Testis (tissue), 3 donors: ENCODE results near the gene SNX30. TPM values are rescaled to one million over a fixed set of nuclear protein-coding genes. Genes with fewer than 3 reads are reported as not detected.

Experiments used
- DNase-seq: peaks from one replicate; pipeline ENCODE4 v3.0.0-alpha.2; 2019
- H3K27ac ChIP-seq, 2 donors: fragments of 200-600 bp; sonication (generic); one replicate each; pipeline ENCODE4 v1.5.1; 2019
- H3K27me3 ChIP-seq: fragments of 200-600 bp; sonication (generic); one replicate; pipeline ENCODE4 v1.5.1; 2019
- H3K36me3 ChIP-seq: fragments of 200-600 bp; sonication (generic); one replicate; pipeline ENCODE4 v1.5.1; 2017; ENCODE audit warnings: low read depth; ENCODE audit errors: missing control alignments
- H3K4me1 ChIP-seq: fragments of 200-600 bp; sonication (generic); one replicate; pipeline ENCODE4 v1.5.1; 2019
- H3K4me3 ChIP-seq, 2 donors: fragments of 200-600 bp; sonication (generic); one replicate each; pipeline ENCODE4 v1.5.1; 2017 to 2019
- H3K9me3 ChIP-seq: fragments of 200-600 bp; sonication (generic); one replicate; pipeline ENCODE4 v1.5.1; 2017
- POLR2A ChIP-seq: fragments of 450-650 bp; IDR thresholded peaks from one replicate; pipeline ENCODE4 v1.6.1; 2017; ENCODE audit warnings: antibody characterized with exemption, mild to moderate bottlenecking, moderate library complexity
- WGBS, 2 donors: methylation state at CpG; one replicate each; pipeline ENCODE4 v1.1.5; 2018; 5-methylcytosine and 5-hydroxymethylcytosine counted together
- intact Hi-C: fragments of 100-400 bp; cut with DNase I; formaldehyde crosslinking; loops from one replicate; pipeline ENCODE4 v1.15.1; 2023; ENCODE audit warnings: low total_unique reads
- polyA plus RNA-seq: library from polyadenylated mRNA; stranded (reverse); fragments of 350-450 nt; fragmentation: Illumina TruSeq; extraction: RNeasy Lipid Tissue Mini Kit (QIAGEN cat#74804); gene quantifications from one replicate; pipeline ENCODE4 v1.2.3, GENCODE V29; 2014; ENCODE audit warnings: low read depth, low replicate concordance; ENCODE audit not compliant: insufficient read depth
- total RNA-seq, 2 donors: library from RNA; depleted of rRNA; stranded (reverse); fragments of >200 nt; gene quantifications; one replicate each; pipeline ENCODE4 v1.2.3, GENCODE V29; 2016
- TF ChIP-seq, protein P1 (sequence below), 3 experiments: fragments of 450-650 bp in 2 of 3; fragments of 200-600 bp in 1 of 3; sonication (generic) in 1 of 3; IDR thresholded peaks; one replicate each; pipeline ENCODE4 v1.5.1; 2016 to 2019; ENCODE audit warnings: antibody characterized with exemption in 3 of 3, mild to moderate bottlenecking in 2 of 3, moderate library complexity in 1 of 3

The SNX30 gene
- total and polyA plus RNA-seq, 3 donors from 2014 or later: 26.3 to 34.2 (median 34.1) TPM

DNA sequence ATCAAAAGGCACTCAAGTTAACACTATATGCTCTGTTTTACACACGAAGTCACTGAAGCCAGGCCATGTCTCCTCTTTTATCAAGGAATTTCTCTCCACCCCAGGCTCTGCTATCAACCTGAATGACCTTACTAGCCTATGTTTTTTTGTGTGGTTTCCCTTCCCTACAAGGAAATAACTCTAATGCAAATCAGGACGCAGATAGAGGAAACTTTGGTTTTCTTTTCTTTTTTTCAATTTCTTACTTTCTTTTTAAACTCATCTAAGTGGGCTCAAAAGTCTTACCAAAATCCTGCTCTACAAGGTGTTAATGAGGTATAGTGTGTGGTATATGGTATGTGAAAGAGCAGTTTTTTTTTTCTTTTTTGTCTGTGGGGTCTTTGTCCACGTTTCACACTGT is 145.6 kb downstream of the SNX30 start:
- H3K4me1 ChIP-seq: peaks cover 1% of the 10 kb centered on the region
- H3K36me3 ChIP-seq: no peaks in the 10 kb centered on the region
- intact Hi-C loops: no loop called here
- 65 to 70% methylated on average over 3 of the region's 3 CpGs for WGBS, 2 donors
- no peaks in the 10 kb centered on the region for H3K9me3 ChIP-seq
- TF ChIP-seq, protein P1, sequence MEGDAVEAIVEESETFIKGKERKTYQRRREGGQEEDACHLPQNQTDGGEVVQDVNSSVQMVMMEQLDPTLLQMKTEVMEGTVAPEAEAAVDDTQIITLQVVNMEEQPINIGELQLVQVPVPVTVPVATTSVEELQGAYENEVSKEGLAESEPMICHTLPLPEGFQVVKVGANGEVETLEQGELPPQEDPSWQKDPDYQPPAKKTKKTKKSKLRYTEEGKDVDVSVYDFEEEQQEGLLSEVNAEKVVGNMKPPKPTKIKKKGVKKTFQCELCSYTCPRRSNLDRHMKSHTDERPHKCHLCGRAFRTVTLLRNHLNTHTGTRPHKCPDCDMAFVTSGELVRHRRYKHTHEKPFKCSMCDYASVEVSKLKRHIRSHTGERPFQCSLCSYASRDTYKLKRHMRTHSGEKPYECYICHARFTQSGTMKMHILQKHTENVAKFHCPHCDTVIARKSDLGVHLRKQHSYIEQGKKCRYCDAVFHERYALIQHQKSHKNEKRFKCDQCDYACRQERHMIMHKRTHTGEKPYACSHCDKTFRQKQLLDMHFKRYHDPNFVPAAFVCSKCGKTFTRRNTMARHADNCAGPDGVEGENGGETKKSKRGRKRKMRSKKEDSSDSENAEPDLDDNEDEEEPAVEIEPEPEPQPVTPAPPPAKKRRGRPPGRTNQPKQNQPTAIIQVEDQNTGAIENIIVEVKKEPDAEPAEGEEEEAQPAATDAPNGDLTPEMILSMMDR (IDR thresholded peaks at IDR 0.05): no peak
- no peak for TF ChIP-seq POLR2A
- no peaks in the 10 kb centered on the region for H3K27me3 ChIP-seq
- no peak overlapping the region for H3K4me3 ChIP-seq
- H3K27ac ChIP-seq: no peak overlapping the region
- DNase-seq: no peak

DNA sequence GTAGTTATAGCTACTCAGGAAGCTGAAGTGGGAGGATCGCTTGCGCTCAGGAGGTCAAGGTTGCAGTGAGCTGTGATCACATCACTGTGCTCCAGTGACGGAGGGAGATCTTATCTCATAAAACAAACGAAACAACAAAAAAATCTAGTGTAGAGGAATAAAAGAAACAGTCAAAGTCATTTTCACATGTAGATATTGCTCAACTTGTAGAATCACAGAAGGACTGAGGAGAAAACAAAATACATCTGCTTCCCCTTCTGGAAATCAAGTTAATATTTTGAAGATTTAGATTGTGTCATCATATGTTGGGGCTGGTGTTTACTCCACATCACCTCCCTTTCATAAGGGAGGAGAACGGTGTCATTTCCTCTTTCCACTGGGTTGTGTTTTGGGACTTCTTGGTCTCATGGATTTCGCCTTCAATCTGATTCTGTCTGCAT is 148.3 kb downstream of the SNX30 start:
- Histone ChIP-seq H3K9me3 (no peaks in the 10 kb centered on the region), H3K27me3 (no peaks in the 10 kb centered on the region), H3K4me1 (no peaks in the 10 kb centered on the region), H3K4me3 (no peak overlapping the region), H3K27ac (no peak overlapping the region), H3K36me3 (no peaks in the 10 kb centered on the region)
- intact Hi-C loops: no loop called here
- 45 to 53% methylated on average over 6 of the region's 6 CpGs for WGBS, 2 donors
- DNase-seq: no peak
- TF ChIP-seq, protein P1 (IDR thresholded peaks at IDR 0.05): no peak
- no peak for TF ChIP-seq POLR2A

DNA sequence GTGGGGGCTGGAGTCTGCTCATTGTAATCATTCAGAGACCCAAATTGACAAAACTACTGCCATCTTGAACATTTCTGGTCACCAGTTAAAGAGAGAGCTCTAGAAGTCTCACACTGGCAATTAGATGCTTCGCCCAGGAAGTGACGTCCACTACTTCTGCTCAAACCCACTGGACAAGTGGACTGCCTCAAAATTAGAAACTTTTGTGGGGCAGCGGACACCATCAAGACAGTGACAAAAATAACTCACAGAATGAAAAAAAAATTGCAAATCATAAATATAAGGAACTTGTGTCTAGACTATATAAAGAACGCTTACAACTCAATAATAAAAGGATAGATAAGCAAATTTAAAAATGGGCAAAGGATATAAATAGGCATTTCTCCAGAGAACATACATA is 149.9 kb downstream of the SNX30 start:
- H3K4me1 ChIP-seq: peaks cover 5% of the 10 kb centered on the region
- WGBS, 2 donors: 87 to 96% methylated on average over 4 of the region's 4 CpGs
- no peaks in the 10 kb centered on the region for H3K9me3 ChIP-seq
- no peak overlapping the region for H3K4me3 ChIP-seq
- H3K36me3 ChIP-seq: no peaks in the 10 kb centered on the region
- no peak for DNase-seq
- no peaks in the 10 kb centered on the region for H3K27me3 ChIP-seq
- intact Hi-C loops: no loop called here
- TF ChIP-seq POLR2A: no peak
- TF ChIP-seq, protein P1 (IDR thresholded peaks at IDR 0.05): no peak
- H3K27ac ChIP-seq: no peak overlapping the region

- Histone ChIP-seq H3K9me3 (no peaks in the 10 kb centered on the region), H3K36me3 (no peaks in the 10 kb centered on the region), H3K27me3 (no peaks in the 10 kb centered on the region), H3K4me1 (peaks cover 5% of the 10 kb centered on the region), H3K27ac (no peak overlapping the region), H3K4me3 (no peak overlapping the region)
- DNase-seq: no peak
- no peak for TF ChIP-seq POLR2A
- TF ChIP-seq, protein P1 (IDR thresholded peaks at IDR 0.05): no peak
- intact Hi-C loops: no loop called here
- 40 to 61% methylated on average over 1 of the region's 1 CpG for WGBS, 2 donors
These were observed 150.3 kb downstream of the SNX30 start for GRCh38 chr9:112900901-112901300.

DNA sequence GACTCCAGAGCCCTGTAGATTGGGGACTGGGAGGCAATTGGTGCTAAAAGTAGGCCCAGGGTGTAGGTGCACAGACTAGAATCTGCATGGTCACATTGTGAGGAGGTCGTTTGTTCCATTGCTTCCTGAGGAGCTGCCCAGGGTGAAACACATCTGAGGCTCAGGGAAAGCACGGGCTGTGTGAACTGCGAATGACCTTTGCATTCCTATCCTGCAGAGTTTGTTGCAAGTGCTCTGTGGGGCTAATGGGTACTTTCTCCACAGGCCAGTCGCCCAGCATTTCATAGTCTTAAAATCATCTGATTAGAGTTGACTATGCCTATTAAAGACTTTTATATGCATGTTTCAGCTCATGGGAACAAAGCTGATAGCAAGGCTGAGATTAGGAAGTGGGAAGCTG is 154.5 kb downstream of the SNX30 start:
- intact Hi-C loops: no loop called here
- WGBS, 2 donors: 46 to 56% methylated on average over 3 to 4 of the region's 4 CpGs

More for the DNA sequence above, 154.5 kb downstream of the SNX30 start:
- no peaks in the 10 kb centered on the region for H3K9me3 ChIP-seq
- H3K4me3 ChIP-seq: no peak overlapping the region
- TF ChIP-seq POLR2A: no peak
- TF ChIP-seq, protein P1 (IDR thresholded peaks at IDR 0.05): no peak
- H3K27me3 ChIP-seq: no peaks in the 10 kb centered on the region
- DNase-seq: peak; percentile 38
- H3K27ac ChIP-seq: no peak overlapping the region
- no peaks in the 10 kb centered on the region for H3K36me3 ChIP-seq
- H3K4me1 ChIP-seq: peaks cover 5% of the 10 kb centered on the region
